ENCODE measurements around the gene CCDC24. TPM values are rescaled to one million over a fixed set of nuclear protein-coding genes. Genes with fewer than 3 reads are reported as not detected.
A peak's percentile ranks its signal among the peaks of the same experiment; 100 is the strongest.

Gene CCDC24
- total RNA-seq, 1 donor from 2014 or later, result 14.9 TPM

DNA sequence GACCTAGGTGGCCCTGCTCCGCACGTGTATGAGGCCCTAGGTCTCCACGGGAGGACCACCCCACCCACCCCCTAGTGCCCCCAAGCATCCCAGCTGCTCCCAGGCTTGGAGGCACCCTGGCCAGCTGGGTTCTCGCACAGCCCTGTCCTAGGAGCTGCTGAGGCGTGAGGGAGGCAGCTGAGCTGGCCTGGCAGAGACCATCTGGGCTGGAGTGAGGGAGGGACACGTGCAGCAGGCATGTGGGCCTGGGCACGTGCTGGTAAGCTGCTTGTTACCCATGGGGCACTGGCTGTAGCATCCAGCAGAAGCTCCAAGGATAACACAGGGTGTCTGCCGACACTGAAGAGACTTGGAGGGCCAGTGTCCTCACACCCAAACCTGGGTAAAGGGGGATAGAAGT lies 29.8 kb downstream of the CCDC24 start:
- H3K27ac Mint-ChIP-seq, result no peak overlapping the region
- no peaks in the 10 kb centered on the region for H3K9me3 Mint-ChIP-seq
- H3K36me3 Mint-ChIP-seq, result peaks cover 9% of the 10 kb centered on the region
- no peak for DNase-seq (ENCODE audit: extremely low spot score, unreplicated experiment)
- TF ChIP-seq, protein P1, sequence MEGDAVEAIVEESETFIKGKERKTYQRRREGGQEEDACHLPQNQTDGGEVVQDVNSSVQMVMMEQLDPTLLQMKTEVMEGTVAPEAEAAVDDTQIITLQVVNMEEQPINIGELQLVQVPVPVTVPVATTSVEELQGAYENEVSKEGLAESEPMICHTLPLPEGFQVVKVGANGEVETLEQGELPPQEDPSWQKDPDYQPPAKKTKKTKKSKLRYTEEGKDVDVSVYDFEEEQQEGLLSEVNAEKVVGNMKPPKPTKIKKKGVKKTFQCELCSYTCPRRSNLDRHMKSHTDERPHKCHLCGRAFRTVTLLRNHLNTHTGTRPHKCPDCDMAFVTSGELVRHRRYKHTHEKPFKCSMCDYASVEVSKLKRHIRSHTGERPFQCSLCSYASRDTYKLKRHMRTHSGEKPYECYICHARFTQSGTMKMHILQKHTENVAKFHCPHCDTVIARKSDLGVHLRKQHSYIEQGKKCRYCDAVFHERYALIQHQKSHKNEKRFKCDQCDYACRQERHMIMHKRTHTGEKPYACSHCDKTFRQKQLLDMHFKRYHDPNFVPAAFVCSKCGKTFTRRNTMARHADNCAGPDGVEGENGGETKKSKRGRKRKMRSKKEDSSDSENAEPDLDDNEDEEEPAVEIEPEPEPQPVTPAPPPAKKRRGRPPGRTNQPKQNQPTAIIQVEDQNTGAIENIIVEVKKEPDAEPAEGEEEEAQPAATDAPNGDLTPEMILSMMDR (conservative IDR thresholded peaks at IDR 0.05), result no peak
- no peaks in the 10 kb centered on the region for H3K4me1 Mint-ChIP-seq (ENCODE audit: unreplicated experiment)
- no peaks in the 10 kb centered on the region for H3K27me3 Mint-ChIP-seq
- no peak overlapping the region for H3K4me3 Mint-ChIP-seq

- Mint-ChIP-seq H3K27me3 (no peaks in the 10 kb centered on the region), H3K36me3 (peaks cover 9% of the 10 kb centered on the region), H3K4me3 (no peak overlapping the region), H3K9me3 (no peaks in the 10 kb centered on the region), H3K4me1 (ENCODE audit: unreplicated experiment) (no peaks in the 10 kb centered on the region), H3K27ac (no peak overlapping the region)
- DNase-seq (ENCODE audit: extremely low spot score, unreplicated experiment), result no peak
- TF ChIP-seq, protein P1 (conservative IDR thresholded peaks at IDR 0.05), result peak; percentile 16
Measured at GRCh38 chr1:44021581-44022321, 30.4 kb downstream of the CCDC24 start.

GRCh38 chr1:44024031-44024902 lies 32.9 kb downstream of the CCDC24 start:
- H3K36me3 Mint-ChIP-seq, result peaks cover 9% of the 10 kb centered on the region
- peaks cover 17% of the 10 kb centered on the region for H3K4me1 Mint-ChIP-seq (ENCODE audit: unreplicated experiment)
- no peak overlapping the region for H3K27ac Mint-ChIP-seq
- TF ChIP-seq, protein P1 (conservative IDR thresholded peaks at IDR 0.05), result no peak
- no peak overlapping the region for H3K4me3 Mint-ChIP-seq
- no peaks in the 10 kb centered on the region for H3K27me3 Mint-ChIP-seq
- DNase-seq (ENCODE audit: extremely low spot score, unreplicated experiment), result no peak
- H3K9me3 Mint-ChIP-seq, result no peaks in the 10 kb centered on the region

DNA sequence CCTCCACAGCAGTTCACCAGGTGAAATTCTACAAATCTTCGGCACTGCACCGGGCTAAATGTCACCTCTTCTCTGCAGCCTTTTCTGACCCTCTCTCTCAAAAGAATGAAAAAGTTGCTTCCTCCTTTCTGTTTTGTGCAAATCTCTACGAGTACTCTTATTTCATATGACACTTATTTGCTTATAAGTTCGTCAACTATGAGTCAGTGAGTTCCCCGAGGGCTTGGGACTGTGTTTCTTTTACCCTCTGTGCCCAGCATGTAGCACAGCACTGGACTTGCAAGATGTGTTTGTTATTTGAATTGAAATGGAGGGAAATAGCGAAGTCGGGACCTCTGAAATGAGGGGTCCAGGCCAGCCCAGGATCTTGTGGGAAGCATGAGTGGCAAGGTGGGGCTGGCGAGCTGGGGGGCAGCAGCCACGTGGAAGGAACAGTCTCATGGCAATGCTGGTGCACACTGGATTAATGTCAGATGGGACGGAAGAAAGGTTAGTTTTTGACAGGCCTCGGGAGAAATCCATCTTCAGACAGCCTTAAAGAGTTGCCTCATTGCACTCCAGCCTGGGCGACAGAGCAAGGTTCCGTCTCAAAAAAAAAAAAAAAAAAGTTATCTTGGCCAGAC lies 33.6 kb downstream of the CCDC24 start:
- Mint-ChIP-seq H3K27me3 (no peaks in the 10 kb centered on the region), H3K4me3 (no peak overlapping the region), H3K36me3 (peaks cover 9% of the 10 kb centered on the region), H3K27ac (peak overlapping the region; percentile 19), H3K4me1 (ENCODE audit: unreplicated experiment) (peaks cover 23% of the 10 kb centered on the region), H3K9me3 (no peaks in the 10 kb centered on the region)
- no peak for DNase-seq (ENCODE audit: extremely low spot score, unreplicated experiment)
- TF ChIP-seq, protein P1 (conservative IDR thresholded peaks at IDR 0.05), result no peak

- H3K9me3 Mint-ChIP-seq, result no peaks in the 10 kb centered on the region
- H3K4me1 Mint-ChIP-seq (ENCODE audit: unreplicated experiment), result peaks cover 23% of the 10 kb centered on the region
- no peaks in the 10 kb centered on the region for H3K27me3 Mint-ChIP-seq
- no peak for DNase-seq (ENCODE audit: extremely low spot score, unreplicated experiment)
- no peak overlapping the region for H3K27ac Mint-ChIP-seq
- no peak overlapping the region for H3K4me3 Mint-ChIP-seq
- TF ChIP-seq, protein P1 (conservative IDR thresholded peaks at IDR 0.05), result no peak
- peaks cover 9% of the 10 kb centered on the region for H3K36me3 Mint-ChIP-seq
Measured at GRCh38 chr1:44025816-44026215, 34.4 kb downstream of the CCDC24 start.
